ENCODE data around the gene RPS3.

The RPS3 gene

DNA sequence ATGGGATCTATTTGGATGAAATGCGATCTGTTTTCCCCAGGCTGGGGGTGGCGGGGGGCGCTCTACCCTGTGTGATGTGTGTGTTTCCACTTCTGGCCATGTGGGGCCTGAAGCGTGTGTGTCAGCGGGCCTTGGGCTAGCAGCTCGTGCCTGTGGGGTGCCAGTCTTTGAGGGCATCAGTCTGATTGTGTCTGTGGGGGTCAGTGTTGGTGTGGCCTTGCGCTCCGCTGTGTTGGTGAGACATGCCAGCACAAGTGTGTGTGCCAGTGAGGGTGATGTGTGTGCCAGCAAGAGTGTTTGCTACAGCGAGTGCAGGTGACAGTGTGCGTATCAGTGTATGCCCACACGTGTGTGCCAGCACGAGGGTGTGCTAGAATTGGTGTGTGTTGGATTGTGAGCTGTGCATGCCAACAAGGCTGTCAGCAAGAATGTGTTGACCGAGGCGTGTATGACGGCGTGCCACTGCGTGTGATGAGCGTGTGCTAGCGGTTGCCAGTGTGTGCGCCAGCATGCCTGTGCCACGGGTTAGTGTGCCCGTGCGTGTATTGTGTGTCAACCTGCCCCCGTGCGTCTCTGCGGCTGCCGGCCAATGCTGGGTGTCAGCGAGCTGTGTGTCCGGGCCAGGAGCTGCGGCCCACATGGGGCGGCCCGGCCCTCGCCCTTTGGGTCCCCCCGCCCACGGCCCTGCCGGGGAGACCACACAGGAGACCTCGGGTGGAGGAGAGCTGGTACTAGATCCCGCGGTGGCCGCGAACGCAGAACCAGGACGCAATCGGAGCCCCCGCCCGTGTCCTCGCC, 48.4 kb upstream of the RPS3 start (continued):
- TF ChIP-seq MEIS1 (CRISPR knock-in tag; IDR thresholded peaks at IDR 0.05; ENCODE audit: borderline replicate concordance) (no peak), ZNF146 (tag by site-specific recombination; IDR thresholded peaks at IDR 0.05) (0 out of 2 replicates have a peak, but pooled peaks have one; percentile 3), ZNF785 (tag by site-specific recombination; IDR thresholded peaks at IDR 0.05) (no peak), PRDM1 (tag by site-specific recombination; IDR thresholded peaks at IDR 0.05) (peak; percentile 5; the same call in 1 of the 2 replicates)

DNA sequence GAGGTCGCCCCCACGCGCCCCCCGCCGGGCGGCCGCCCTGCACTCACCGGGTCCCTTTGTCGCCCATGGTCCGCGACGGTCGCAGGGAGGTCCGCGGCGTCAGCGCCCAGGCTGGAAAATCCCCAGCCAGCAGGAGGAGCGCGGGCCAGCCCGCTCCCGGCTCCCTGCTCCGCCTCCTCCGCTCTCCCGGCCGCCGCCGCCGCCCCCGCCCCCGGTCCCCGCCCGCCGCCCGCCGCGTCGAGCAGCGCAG, 47.9 kb upstream of the RPS3 start, which contains the start of gene ARRB1:
Gene ARRB1, minus strand, starts transcription at position 121 of the 250 bp plus-strand sequence. Its CDS starts 54 bp downstream, at position 67.
- H3K27ac ChIP-seq (ENCODE audit: extremely low read depth, low read depth, low read length): peak within 1 kb of the TSS; percentile 42; the same call in 1 of the 2 replicates
- CTCF ChIA-PET: interaction anchor here (0.6 kb wide), 1 partner anchor 992 kb away, joined by 3 read pairs; no protein-coding TSS in a partner anchor
- H3K4me1 ChIP-seq (ENCODE audit: control insufficient read depth, insufficient read depth, low read length): no peaks in the 10 kb centered on the region
- no peaks in the 10 kb centered on the region for H3K36me3 ChIP-seq (ENCODE audit: control insufficient read depth in 2 of 2, insufficient read depth in 1 of 2, low read length in 2 of 2)
- TF ChIP-seq, protein P1, sequence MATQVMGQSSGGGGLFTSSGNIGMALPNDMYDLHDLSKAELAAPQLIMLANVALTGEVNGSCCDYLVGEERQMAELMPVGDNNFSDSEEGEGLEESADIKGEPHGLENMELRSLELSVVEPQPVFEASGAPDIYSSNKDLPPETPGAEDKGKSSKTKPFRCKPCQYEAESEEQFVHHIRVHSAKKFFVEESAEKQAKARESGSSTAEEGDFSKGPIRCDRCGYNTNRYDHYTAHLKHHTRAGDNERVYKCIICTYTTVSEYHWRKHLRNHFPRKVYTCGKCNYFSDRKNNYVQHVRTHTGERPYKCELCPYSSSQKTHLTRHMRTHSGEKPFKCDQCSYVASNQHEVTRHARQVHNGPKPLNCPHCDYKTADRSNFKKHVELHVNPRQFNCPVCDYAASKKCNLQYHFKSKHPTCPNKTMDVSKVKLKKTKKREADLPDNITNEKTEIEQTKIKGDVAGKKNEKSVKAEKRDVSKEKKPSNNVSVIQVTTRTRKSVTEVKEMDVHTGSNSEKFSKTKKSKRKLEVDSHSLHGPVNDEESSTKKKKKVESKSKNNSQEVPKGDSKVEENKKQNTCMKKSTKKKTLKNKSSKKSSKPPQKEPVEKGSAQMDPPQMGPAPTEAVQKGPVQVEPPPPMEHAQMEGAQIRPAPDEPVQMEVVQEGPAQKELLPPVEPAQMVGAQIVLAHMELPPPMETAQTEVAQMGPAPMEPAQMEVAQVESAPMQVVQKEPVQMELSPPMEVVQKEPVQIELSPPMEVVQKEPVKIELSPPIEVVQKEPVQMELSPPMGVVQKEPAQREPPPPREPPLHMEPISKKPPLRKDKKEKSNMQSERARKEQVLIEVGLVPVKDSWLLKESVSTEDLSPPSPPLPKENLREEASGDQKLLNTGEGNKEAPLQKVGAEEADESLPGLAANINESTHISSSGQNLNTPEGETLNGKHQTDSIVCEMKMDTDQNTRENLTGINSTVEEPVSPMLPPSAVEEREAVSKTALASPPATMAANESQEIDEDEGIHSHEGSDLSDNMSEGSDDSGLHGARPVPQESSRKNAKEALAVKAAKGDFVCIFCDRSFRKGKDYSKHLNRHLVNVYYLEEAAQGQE (tag by site-specific recombination; IDR thresholded peaks at IDR 0.05): no peak
- TF ChIP-seq ZNF707 (tag by site-specific recombination; IDR thresholded peaks at IDR 0.05) (no peak), IKZF3 (tag by site-specific recombination; IDR thresholded peaks at IDR 0.05) (peak; percentile 49; the same call in 1 of the 2 replicates), ZBTB8A (tag by site-specific recombination; IDR thresholded peaks at IDR 0.05) (peak; percentile 40; the same call in 1 of the 2 replicates), ZNF658 (tag by site-specific recombination; IDR thresholded peaks at IDR 0.05) (no peak), SALL2 (tag by site-specific recombination; IDR thresholded peaks at IDR 0.05; ENCODE audit: borderline replicate concordance) (no peak)
- TF ChIP-seq, protein P2, sequence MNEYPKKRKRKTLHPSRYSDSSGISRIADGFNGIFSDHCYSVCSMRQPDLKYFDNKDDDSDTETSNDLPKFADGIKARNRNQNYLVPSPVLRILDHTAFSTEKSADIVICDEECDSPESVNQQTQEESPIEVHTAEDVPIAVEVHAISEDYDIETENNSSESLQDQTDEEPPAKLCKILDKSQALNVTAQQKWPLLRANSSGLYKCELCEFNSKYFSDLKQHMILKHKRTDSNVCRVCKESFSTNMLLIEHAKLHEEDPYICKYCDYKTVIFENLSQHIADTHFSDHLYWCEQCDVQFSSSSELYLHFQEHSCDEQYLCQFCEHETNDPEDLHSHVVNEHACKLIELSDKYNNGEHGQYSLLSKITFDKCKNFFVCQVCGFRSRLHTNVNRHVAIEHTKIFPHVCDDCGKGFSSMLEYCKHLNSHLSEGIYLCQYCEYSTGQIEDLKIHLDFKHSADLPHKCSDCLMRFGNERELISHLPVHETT (tag by site-specific recombination; IDR thresholded peaks at IDR 0.05): no peak
- TF ChIP-seq, protein P3, sequence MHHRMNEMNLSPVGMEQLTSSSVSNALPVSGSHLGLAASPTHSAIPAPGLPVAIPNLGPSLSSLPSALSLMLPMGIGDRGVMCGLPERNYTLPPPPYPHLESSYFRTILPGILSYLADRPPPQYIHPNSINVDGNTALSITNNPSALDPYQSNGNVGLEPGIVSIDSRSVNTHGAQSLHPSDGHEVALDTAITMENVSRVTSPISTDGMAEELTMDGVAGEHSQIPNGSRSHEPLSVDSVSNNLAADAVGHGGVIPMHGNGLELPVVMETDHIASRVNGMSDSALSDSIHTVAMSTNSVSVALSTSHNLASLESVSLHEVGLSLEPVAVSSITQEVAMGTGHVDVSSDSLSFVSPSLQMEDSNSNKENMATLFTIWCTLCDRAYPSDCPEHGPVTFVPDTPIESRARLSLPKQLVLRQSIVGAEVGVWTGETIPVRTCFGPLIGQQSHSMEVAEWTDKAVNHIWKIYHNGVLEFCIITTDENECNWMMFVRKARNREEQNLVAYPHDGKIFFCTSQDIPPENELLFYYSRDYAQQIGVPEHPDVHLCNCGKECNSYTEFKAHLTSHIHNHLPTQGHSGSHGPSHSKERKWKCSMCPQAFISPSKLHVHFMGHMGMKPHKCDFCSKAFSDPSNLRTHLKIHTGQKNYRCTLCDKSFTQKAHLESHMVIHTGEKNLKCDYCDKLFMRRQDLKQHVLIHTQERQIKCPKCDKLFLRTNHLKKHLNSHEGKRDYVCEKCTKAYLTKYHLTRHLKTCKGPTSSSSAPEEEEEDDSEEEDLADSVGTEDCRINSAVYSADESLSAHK (tag by site-specific recombination; IDR thresholded peaks at IDR 0.05): no peak
- H3K9me3 ChIP-seq (ENCODE audit: control insufficient read depth, insufficient read depth, low read depth, low read length): no peaks in the 10 kb centered on the region
- peak within 1 kb of the TSS; percentile 45 for H3K4me3 ChIP-seq (ENCODE audit: low read depth, low read length)
- POLR2A ChIA-PET: no interaction called here

DNA sequence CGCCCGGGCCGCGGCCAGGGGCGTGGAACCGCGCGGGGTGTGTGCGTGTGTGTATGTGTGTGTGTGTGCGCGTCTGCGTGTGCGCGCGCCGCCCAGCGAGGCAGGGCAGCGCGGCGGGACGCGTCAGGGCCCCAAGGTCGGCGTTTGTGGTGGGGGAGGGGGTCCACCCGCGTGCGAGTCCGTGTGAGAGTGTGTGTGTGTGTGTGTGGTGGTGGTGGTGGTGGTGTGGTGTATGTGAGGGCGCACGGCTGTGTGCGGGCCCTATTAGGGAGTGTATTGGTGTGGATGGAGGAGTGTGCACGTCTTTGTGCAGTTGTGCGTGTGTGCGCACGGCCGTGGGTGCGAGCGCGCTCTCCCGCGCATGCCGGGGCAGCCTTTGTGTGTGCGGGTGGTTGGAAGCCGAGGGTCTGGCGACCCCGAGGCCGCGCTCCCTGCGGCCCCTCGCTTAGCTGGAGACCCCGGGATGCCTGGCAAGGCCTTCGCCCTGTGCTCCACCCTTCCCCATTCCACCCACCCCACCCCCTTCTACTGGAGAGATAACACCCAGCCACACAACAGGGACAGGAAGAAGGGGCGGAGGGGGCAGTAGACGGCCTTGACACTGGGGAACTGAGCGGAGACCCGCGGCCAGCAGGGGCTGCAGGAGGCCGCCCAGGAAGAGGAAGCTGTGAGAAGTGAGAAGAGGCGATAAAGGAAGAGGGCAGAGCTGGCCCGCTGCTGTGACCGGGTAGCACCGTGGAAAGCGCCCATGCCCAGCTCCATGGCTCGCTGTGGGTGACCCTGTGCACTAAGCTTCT, 47.3 kb upstream of the RPS3 start:
- CTCF ChIA-PET: interaction anchor here (0.6 to 0.7 kb wide), 2 partner anchors 40 to 993 kb away, joined by 3 to 4 read pairs; no protein-coding TSS in a partner anchor
- H3K27ac ChIP-seq (ENCODE audit: extremely low read depth, low read depth, low read length): peak overlapping the region; percentile 28; the same call in 1 of the 2 replicates
- TF ChIP-seq, protein P4, sequence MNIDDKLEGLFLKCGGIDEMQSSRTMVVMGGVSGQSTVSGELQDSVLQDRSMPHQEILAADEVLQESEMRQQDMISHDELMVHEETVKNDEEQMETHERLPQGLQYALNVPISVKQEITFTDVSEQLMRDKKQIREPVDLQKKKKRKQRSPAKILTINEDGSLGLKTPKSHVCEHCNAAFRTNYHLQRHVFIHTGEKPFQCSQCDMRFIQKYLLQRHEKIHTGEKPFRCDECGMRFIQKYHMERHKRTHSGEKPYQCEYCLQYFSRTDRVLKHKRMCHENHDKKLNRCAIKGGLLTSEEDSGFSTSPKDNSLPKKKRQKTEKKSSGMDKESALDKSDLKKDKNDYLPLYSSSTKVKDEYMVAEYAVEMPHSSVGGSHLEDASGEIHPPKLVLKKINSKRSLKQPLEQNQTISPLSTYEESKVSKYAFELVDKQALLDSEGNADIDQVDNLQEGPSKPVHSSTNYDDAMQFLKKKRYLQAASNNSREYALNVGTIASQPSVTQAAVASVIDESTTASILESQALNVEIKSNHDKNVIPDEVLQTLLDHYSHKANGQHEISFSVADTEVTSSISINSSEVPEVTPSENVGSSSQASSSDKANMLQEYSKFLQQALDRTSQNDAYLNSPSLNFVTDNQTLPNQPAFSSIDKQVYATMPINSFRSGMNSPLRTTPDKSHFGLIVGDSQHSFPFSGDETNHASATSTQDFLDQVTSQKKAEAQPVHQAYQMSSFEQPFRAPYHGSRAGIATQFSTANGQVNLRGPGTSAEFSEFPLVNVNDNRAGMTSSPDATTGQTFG (tag by site-specific recombination; IDR thresholded peaks at IDR 0.05; ENCODE audit: borderline replicate concordance): no peak
- TF ChIP-seq KLF16 (tag by site-specific recombination; IDR thresholded peaks at IDR 0.05) (0 out of 2 replicates have a peak, but pooled peaks have one; percentile 36), ZNF747 (tag by site-specific recombination; IDR thresholded peaks at IDR 0.05) (no peak)
- TF ChIP-seq, protein P5, sequence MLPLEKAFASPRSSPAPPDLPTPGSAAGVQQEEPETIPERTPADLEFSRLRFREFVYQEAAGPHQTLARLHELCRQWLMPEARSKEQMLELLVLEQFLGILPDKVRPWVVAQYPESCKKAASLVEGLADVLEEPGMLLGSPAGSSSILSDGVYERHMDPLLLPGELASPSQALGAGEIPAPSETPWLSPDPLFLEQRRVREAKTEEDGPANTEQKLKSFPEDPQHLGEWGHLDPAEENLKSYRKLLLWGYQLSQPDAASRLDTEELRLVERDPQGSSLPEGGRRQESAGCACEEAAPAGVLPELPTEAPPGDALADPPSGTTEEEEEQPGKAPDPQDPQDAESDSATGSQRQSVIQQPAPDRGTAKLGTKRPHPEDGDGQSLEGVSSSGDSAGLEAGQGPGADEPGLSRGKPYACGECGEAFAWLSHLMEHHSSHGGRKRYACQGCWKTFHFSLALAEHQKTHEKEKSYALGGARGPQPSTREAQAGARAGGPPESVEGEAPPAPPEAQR (tag by site-specific recombination; IDR thresholded peaks at IDR 0.05): no peak
- TF ChIP-seq, protein P6, sequence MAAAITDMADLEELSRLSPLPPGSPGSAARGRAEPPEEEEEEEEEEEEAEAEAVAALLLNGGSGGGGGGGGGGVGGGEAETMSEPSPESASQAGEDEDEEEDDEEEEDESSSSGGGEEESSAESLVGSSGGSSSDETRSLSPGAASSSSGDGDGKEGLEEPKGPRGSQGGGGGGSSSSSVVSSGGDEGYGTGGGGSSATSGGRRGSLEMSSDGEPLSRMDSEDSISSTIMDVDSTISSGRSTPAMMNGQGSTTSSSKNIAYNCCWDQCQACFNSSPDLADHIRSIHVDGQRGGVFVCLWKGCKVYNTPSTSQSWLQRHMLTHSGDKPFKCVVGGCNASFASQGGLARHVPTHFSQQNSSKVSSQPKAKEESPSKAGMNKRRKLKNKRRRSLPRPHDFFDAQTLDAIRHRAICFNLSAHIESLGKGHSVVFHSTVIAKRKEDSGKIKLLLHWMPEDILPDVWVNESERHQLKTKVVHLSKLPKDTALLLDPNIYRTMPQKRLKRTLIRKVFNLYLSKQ (tag by site-specific recombination; IDR thresholded peaks at IDR 0.05; ENCODE audit: borderline replicate concordance): no peak

More for the DNA sequence above, 47.3 kb upstream of the RPS3 start:
- no peaks in the 10 kb centered on the region for H3K4me1 ChIP-seq (ENCODE audit: control insufficient read depth, insufficient read depth, low read length)
- H3K4me3 ChIP-seq (ENCODE audit: low read depth, low read length): peak overlapping the region; percentile 45
- no peaks in the 10 kb centered on the region for H3K36me3 ChIP-seq (ENCODE audit: control insufficient read depth in 2 of 2, insufficient read depth in 1 of 2, low read length in 2 of 2)
- no peaks in the 10 kb centered on the region for H3K9me3 ChIP-seq (ENCODE audit: control insufficient read depth, insufficient read depth, low read depth, low read length)
- POLR2A ChIA-PET: no interaction called here

Data from HEK293 (cell line).